Measurements from ENCODE around the gene LGALS3BP. TPM values are rescaled to one million over a fixed set of nuclear protein-coding genes. Genes with fewer than 3 reads are reported as not detected.

The LGALS3BP gene
- total RNA-seq, 1 experiment from 2014 or later = 389 TPM

GRCh38 chr17:79010304-79010646 lies 30.6 kb upstream of the LGALS3BP start:
- ChIA-PET CTCF (interaction anchor here (0.6 to 1.0 kb wide), 5 partner anchors 8 to 19 kb away, joined by 3 to 5 read pairs (median 4); no protein-coding TSS in a partner anchor), RAD21 (ENCODE audit: low non-redundant PET in 1 of 2, low total read pairs in 2 of 2, uncharacterized antibody in 2 of 2, unreplicated experiment in 2 of 2) (no interaction called here), POLR2A (interaction anchor here (1.0 kb wide), 2 partner anchors 9 to 16 kb away, joined by 6 to 7 read pairs; no protein-coding TSS in a partner anchor)
- peaks cover 17 to 56% of the 10 kb centered on the region in 2 experiments for H3K4me1 ChIP-seq (ENCODE audit: control insufficient read depth in 1 of 2, insufficient read depth in 2 of 2, low read length in 2 of 2)
- peak overlapping the region; percentile 29 for H2AFZ ChIP-seq (ENCODE audit: low read depth, low read length, poor library complexity, severe bottlenecking)
- intact Hi-C loops (cut with micrococcal nuclease) = no loop called here
- H3K27ac ChIP-seq (ENCODE audit: low read depth, low read length) = peak overlapping the region; percentile 77; the same call in 1 of the 2 replicates
- H3K9me2 ChIP-seq (ENCODE audit: insufficient read depth) = no peaks in the 10 kb centered on the region
- no peak for DNase-seq (ENCODE audit: low read depth, low spot score)
- H3K36me3 ChIP-seq (ENCODE audit: control insufficient read depth in 1 of 2, insufficient read depth in 2 of 2, low read length in 2 of 2) = peaks cover 0 to 7% of the 10 kb centered on the region in 2 experiments; a peak in 1 of 4 replicates
- peaks cover 45% of the 10 kb centered on the region for H3K79me2 ChIP-seq (ENCODE audit: insufficient read depth, low read length)
- ATAC-seq = 0 out of 2 replicates have a peak, but pooled peaks have one; percentile 5
- TSS peak; percentile 59 for BruUV-seq (replicated peaks)
- no peaks in the 10 kb centered on the region for H4K20me1 ChIP-seq (ENCODE audit: insufficient read depth)
- TF ChIP-seq ATF3 (IDR thresholded peaks at IDR 0.05) = no peak
- no peak for TF ChIP-seq RAD21 (IDR thresholded peaks at IDR 0.05; ENCODE audit: low read depth)
- TF ChIP-seq ELF1 (IDR thresholded peaks at IDR 0.05; ENCODE audit: borderline replicate concordance, low read depth) = no peak
- no peak for TF ChIP-seq EGR1 (IDR thresholded peaks at IDR 0.05; ENCODE audit: low read depth)
- TF ChIP-seq EZH2 (IDR thresholded peaks at IDR 0.05) = no peak
- no peak for TF ChIP-seq REST (IDR thresholded peaks at IDR 0.05; ENCODE audit: low read depth)
- no peak for TF ChIP-seq SRF (IDR thresholded peaks at IDR 0.05; ENCODE audit: low read depth)
- TF ChIP-seq POLR2A (IDR thresholded peaks at IDR 0.05; ENCODE audit: borderline replicate concordance, extremely low read depth, insufficient read depth, insufficient read length) = no peak
- no peak for TF ChIP-seq ZFX (IDR thresholded peaks at IDR 0.05)
- TF ChIP-seq TCF7L2 (IDR thresholded peaks at IDR 0.05; ENCODE audit: borderline replicate concordance, extremely low read depth, insufficient read depth, insufficient read length) = no peak
- TF ChIP-seq MAX (IDR thresholded peaks at IDR 0.05) = no peak
- H3K4me3 ChIP-seq (replicated peaks in 1 of 2; ENCODE audit: low read depth in 1 of 2, low read length in 2 of 2) = peak overlapping the region; percentile 82 to 99
- H3K27me3 ChIP-seq (ENCODE audit: insufficient read depth, low read length) = no peaks in the 10 kb centered on the region
- H3K4me2 ChIP-seq (ENCODE audit: low read length) = peak overlapping the region; percentile 92
- peaks cover 0 to 18% of the 10 kb centered on the region in 2 experiments; a peak in 1 of 4 replicates for H3K9me3 ChIP-seq (ENCODE audit: control insufficient read depth in 1 of 2, insufficient read depth in 1 of 2, low read depth in 1 of 2, low read length in 2 of 2)
- peak overlapping the region; percentile 83 for H3K9ac ChIP-seq (ENCODE audit: low read length)
